Activated naive CD4-positive, alpha-beta T cell treated with Interleukin-2 at 50 U/mL for 16 hours (primary cell): ENCODE results near the gene C1orf105.

Source experiments
- DNase-seq: peaks from one replicate; pipeline ENCODE4 v3.0.0-alpha.2; 2020

C1orf105 gene

DNA sequence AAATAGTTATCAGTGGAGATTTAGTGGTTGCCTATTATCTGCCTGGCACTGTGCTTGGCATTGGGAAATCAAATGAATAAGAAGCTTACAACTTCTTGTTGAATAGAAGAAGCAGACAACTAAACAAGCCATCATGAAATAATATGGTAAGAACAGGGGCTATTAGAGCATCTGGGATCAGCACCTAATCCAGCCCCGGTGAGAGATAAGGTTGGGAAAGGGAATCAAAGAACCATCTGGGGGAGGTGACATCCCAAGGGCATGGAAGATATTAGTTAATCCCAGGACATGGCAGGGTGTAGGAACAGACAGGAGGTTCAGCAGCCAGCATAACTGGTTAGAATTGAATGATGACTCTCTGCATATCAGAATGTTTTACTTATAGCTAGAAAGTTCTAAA is 76.2 kb downstream of the C1orf105 start:
- no peak for DNase-seq

GRCh38 chr1:172497230-172497629 is 76.7 kb downstream of the C1orf105 start:
- DNase-seq = no peak

GRCh38 chr1:172498857-172499256 is 78.4 kb downstream of the C1orf105 start:
- DNase-seq = no peak

DNA sequence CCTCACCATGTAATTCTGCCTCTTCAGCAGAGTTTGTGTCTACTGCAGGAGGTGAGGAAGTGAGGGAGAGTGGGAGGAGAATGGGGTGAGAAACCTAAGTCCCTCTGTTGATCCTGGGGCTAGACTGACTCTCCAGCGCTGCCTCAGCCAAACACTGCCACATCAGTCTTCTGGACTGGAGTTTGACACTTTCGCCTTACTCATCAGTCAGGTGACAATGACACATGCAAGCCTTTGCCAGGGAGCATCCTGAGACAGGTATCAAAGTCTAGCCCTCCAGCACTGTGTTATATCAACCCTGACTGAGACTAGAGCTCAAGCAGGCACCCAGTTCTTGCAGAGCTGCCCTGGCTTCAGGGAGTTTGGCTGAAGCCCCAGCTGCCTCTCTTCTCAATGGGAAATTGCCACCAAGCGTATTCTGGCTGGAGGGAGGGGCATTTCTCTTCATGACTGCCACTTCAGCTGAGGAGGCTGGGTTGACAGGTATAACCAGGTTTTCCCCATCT is 79.2 kb downstream of the C1orf105 start:
- no peak for DNase-seq

- no peak for DNase-seq
Observed at GRCh38 chr1:172500207-172500606, 79.7 kb downstream of the C1orf105 start.

DNA sequence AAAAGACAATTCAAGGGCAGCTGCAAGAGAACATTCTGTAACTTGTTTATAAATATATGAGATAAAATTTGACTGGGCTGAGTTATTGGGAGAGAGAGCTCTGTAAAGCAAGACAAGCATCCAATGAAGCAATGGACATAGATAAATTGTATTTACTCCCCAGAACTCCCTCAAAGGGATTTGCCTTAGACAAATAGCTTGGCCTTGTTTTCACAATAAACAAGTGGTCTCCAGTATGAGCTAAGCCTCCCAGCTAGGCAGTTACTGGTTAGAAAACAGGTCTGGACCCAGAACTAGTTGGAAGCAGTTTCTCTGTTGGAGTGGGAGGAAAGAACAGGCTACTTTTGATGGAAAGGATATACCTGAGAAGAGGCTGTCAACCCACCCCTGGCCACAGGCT is 87.3 kb downstream of the C1orf105 start:
- DNase-seq = no peak

DNA sequence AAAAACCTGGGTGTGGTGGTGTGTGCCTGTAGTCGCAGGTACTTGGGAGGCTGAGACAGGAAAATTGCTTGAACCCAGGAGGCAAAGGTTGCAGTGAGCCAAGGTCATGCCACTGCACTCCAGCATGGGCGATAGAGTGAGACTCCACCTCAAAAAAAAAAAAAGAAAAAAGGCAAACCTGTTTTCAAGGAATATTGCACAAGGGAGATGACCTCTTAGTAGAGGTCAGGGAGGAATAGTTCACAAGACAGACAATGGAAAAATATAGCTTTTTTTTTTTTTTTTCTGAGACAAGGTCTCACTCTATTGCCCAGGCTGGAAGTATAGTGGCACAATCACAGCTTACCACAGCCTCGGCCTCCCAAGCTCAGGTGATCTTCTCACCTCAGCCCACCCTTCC is 90.0 kb downstream of the C1orf105 start:
- DNase-seq = no peak

DNA sequence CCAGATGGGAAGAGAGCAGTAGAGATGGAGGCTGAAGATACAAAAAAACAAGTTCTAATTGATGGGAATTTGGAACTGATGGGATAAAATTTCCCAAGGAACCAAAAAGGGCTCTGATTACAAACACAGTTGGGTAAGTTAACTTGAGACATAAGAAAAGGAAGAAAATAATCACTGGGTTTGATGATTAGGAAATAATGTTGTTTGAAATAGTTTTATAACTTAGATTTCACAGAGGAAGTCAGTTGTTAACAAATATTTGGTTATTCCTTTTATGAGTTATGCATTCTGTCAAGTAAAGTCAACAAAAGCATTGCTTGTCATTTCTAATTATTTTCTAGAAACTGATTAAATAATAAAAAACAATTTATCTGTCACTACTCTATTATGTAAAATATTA is 92.1 kb downstream of the C1orf105 start:
- no peak for DNase-seq

DNA sequence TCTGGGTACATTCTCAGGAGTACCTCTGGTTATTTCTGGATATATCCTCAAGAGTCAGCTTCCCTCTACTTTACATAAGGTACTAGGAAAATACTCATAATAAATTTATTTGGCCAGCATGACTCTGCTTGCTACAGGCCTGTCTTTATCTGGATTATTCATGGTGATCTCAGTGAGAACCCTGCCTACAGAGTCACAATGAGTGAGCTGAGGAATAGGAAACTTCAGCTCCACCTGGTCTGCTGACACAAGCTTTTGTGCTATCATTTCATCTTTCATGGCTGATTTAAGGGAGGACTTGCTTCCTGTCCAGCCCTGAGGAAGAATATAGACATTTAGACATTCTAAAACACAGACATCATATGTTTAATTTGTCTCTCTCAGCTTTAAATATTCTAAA is 93.0 kb downstream of the C1orf105 start:
- no peak for DNase-seq

DNA sequence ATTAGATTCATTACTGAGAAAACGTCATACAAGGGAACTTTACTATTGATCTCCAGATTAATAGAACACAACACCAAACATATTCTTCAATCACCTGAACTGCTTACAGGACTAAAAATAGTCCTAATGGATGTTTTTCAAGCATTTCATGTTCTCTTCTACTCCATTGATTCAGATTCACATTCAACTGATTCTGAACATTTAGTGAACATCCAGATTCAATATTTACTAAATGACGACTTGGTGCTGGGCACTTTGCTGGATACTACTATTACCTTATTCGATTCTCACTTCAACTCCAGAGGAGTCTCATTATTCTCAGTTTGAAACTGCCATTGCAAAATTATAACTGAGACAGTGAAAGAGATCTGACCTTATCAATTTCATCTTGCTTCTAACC is 93.6 kb downstream of the C1orf105 start:
- DNase-seq = no peak

DNA sequence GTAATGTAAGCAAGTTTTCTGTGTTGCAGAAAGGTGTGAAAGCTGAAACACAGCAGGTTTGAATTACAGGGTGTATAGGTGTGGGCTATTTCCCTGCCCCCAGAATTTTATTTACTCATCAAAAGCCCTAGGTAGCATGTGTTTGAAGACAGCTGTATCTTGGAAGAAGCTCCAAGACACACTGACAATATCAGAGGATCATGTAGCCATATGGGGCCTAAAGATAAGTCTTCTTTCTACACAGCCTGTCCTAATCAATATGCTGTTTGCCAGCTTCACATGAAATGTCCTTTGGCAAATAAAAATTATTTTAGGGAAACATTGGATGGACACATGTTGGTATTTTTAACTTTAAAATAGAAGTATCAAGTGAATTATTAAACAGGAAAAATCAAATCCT is 95.0 kb downstream of the C1orf105 start:
- no peak for DNase-seq

DNA sequence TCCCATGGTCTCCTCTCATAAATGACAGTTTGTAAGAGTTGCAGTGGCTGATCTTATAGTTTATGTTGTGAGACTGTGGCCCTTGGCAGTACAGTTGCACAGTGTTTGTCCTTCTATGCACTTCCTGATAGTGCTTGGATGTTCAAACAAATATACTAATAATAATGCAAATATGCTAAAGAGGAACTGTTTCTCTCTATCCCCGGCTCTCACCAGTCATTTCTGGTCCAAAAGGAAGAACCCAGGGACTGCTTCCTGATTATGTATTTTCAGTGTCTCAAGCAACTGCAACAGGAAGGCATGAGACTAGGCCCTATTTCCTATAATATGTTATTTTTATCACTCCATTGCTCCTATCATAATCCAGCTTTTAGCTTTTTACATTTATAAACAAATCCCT is 95.4 kb downstream of the C1orf105 start:
- no peak for DNase-seq

DNA sequence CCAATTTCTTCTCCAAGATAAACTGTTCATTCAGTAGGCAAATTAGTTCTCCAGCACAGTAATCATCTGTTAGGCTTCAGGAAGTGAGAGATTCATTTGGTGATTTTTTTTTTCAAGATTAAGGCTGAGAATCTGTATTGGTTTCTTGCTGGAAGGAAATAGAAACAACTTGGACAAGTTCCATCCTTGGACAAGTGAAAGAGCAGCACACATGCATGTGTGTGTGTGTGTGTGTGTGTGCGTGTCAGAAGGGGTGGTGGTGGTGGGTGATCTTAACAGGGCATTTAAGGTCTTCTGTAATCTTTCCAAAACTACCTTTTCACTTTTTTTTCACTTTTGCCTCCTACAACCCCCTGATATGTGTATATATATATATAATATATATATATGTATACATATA is 96.6 kb downstream of the C1orf105 start:
- no peak for DNase-seq

DNA sequence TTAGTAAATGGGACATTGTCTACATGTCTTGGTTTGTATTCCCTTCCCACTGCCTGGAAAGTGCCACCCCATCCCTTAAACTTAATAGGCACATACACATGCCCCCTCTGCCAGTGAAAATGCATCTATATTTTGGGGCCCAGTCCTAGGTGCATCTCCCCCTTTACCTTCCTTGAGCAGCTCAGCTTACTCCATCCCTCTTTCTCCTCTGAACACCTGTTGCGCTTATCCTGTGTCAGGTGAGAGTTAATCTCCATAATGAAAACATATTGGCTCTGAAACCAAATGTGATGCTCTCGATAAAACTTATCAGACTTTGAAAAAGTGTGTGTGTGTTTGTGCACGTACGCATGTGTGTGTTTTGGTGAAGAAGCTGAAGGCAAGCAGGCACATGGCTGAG is 97.1 kb downstream of the C1orf105 start:
- no peak for DNase-seq
